Lower leg skin (tissue), 3 donors: ENCODE results near the gene RCAN1.

ENCODE experiments used
- POLR2A ChIP-seq, 2 donors: fragments of 450-650 bp; IDR thresholded peaks; one replicate each; pipeline ENCODE4 v1.6.1; 2016 to 2017; ENCODE audit warnings: antibody characterized with exemption in 2 of 2, mild to moderate bottlenecking in 1 of 2, moderate library complexity in 1 of 2
- TF ChIP-seq, protein P1 (sequence below), 3 donors: fragments of 450-650 bp; IDR thresholded peaks; one replicate each; pipeline ENCODE4 v1.5.1; 2016; ENCODE audit warnings: antibody characterized with exemption in 3 of 3, mild to moderate bottlenecking in 3 of 3, moderate library complexity in 2 of 3

DNA sequence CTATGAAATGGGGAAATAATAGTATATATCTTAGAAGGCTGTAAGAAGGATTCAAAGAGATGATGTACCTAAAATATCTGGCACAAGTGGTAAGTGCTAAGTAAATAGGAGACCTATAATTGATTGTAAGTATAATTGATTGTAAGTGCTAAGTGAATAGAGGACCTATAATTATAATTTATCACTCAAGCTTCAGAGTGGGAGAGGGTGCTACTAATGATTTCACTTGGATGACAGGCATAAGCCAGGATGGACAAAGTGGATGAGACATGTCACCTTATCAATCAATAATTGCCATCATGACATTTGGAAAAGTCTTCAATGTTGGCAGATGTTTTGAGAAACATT lies 11.2 kb downstream of the RCAN1 start:
- TF ChIP-seq, protein P1, sequence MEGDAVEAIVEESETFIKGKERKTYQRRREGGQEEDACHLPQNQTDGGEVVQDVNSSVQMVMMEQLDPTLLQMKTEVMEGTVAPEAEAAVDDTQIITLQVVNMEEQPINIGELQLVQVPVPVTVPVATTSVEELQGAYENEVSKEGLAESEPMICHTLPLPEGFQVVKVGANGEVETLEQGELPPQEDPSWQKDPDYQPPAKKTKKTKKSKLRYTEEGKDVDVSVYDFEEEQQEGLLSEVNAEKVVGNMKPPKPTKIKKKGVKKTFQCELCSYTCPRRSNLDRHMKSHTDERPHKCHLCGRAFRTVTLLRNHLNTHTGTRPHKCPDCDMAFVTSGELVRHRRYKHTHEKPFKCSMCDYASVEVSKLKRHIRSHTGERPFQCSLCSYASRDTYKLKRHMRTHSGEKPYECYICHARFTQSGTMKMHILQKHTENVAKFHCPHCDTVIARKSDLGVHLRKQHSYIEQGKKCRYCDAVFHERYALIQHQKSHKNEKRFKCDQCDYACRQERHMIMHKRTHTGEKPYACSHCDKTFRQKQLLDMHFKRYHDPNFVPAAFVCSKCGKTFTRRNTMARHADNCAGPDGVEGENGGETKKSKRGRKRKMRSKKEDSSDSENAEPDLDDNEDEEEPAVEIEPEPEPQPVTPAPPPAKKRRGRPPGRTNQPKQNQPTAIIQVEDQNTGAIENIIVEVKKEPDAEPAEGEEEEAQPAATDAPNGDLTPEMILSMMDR (IDR thresholded peaks at IDR 0.05): no peak
- TF ChIP-seq POLR2A (IDR thresholded peaks at IDR 0.05): no peak
